ENCODE measurements around the gene TPRG1L.
"Not testable (repeated sequence)": the region's sequence is repeated elsewhere in the genome, so short reads cannot be mapped to it uniquely, and the experiment has no call there.

Gene TPRG1L

GRCh38 chr1:3609769-3610526 lies 14.9 kb upstream of the TPRG1L start:
- DNase-seq: no peak

GRCh38 chr1:3610527-3611169 lies 14.2 kb upstream of the TPRG1L start:
- no peak for DNase-seq

- no peak for DNase-seq
These were observed 13.4 kb upstream of the TPRG1L start, which contains the start of gene MEGF6 for GRCh38 chr1:3611170-3612019. MEGF6 (minus strand) TSS chr1:3611508; CDS start chr1:3611268, 240 bp downstream.

GRCh38 chr1:3612123-3612522 lies 12.7 kb upstream of the TPRG1L start:
- no peak for DNase-seq

GRCh38 chr1:3614755-3615742 lies 9.8 kb upstream of the TPRG1L start:
- no peak for DNase-seq

GRCh38 chr1:3616861-3617260 lies 8.0 kb upstream of the TPRG1L start:
- no peak for DNase-seq

- no peak for DNase-seq
These were observed 6.9 kb upstream of the TPRG1L start for GRCh38 chr1:3617806-3618345.

GRCh38 chr1:3618531-3618880 lies 6.3 kb upstream of the TPRG1L start:
- DNase-seq: no peak

- peak; percentile 7 for DNase-seq
These were observed 5.7 kb upstream of the TPRG1L start for GRCh38 chr1:3618881-3619671.

- DNase-seq: no peak
These were observed 4.1 kb upstream of the TPRG1L start for GRCh38 chr1:3620708-3621107.

- not testable (repeated sequence) for DNase-seq
These were observed 3.6 kb upstream of the TPRG1L start for GRCh38 chr1:3621151-3621671.

GRCh38 chr1:3622102-3622501 lies 2.7 kb upstream of the TPRG1L start:
- DNase-seq: not testable (repeated sequence)

GRCh38 chr1:3623441-3624199 lies 1.2 kb upstream of the TPRG1L start:
- no peak for DNase-seq

GRCh38 chr1:3625151-3625907 lies 514 bp downstream of the TPRG1L start:
- no peak for DNase-seq

- DNase-seq: no peak
These were observed 1.2 kb downstream of the TPRG1L start for GRCh38 chr1:3626025-3626424.

GRCh38 chr1:3627515-3628253 lies 2.9 kb downstream of the TPRG1L start:
- DNase-seq: no peak

- DNase-seq: no peak
These were observed 3.6 kb downstream of the TPRG1L start for GRCh38 chr1:3628445-3628844.

GRCh38 chr1:3629561-3630160 lies 4.8 kb downstream of the TPRG1L start:
- no peak for DNase-seq

Data from NCI-H774 (cell line).